ENCODE data around the gene KRT34.
"Not testable (repeated sequence)": the region's sequence is repeated elsewhere in the genome, so short reads cannot be mapped to it uniquely, and the experiment has no call there.

Gene KRT34

DNA sequence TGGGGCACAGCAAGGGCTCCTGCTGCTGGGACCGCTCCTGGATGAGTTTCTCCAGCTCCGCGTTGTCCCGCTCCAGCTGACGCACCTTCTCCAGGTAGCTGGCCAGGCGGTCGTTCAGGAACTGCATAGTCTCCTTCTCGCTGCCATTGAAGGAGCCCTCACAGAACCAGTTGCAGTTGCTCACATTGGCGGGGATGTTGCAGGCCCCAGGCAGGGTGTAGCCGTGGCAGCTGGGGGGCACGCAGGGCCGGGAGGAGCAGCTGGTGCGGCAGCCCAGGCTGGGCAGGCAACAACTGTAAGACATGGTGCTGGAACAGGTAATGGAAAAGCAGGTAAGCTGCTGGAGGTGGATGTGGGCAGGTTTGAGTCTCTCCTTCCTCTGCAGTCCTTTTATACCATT, at the start of gene KRT34:
Gene KRT34 (minus strand): TSS at position 364 of the 400 bp plus-strand sequence. CDS start 60 bp downstream, at position 304.
- DNase-seq (ENCODE audit: low read depth in 3 of 3): not testable (repeated sequence)

DNA sequence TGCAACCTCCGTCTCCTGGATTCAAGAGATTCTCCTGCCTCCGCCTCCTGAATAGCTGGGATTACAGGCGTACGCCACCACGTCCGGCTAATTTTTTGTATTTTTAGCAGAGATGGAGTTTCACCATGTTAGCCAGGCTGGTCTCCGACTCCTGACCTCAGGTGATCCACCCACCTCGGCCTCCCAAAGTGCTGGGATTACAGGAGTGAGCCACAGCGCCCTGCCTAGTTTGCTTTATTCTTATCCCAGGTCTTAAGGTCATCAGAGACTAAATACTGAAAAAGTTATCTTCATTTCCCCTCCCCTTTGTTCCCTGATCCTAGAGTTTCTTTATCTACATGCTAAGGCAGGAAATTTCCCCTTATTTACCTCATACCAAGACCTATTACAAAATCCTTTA, 48.3 kb upstream of the KRT34 start:
- not testable (repeated sequence) for DNase-seq (ENCODE audit: low read depth in 3 of 3)

DNA sequence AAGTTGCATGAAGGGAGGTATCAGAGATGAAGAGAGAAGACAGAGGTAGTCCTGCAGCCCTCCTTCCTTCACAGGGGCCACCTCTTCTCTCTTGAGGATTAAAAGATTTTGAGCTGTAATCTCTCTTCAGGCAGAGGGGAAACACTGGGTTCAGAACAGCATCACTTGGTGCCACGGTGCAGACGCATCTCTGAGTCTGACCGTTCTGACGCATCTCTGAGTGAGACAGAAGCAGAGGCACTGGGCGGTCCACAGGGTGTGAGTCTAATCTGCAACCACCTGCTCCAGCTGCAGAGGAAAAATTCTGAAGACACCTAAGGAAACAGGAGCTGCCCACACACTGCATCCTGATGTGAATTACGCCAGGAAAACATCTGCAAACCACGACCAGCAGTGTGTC, 47.6 kb upstream of the KRT34 start:
- no peak for DNase-seq (ENCODE audit: low read depth in 3 of 3)

DNA sequence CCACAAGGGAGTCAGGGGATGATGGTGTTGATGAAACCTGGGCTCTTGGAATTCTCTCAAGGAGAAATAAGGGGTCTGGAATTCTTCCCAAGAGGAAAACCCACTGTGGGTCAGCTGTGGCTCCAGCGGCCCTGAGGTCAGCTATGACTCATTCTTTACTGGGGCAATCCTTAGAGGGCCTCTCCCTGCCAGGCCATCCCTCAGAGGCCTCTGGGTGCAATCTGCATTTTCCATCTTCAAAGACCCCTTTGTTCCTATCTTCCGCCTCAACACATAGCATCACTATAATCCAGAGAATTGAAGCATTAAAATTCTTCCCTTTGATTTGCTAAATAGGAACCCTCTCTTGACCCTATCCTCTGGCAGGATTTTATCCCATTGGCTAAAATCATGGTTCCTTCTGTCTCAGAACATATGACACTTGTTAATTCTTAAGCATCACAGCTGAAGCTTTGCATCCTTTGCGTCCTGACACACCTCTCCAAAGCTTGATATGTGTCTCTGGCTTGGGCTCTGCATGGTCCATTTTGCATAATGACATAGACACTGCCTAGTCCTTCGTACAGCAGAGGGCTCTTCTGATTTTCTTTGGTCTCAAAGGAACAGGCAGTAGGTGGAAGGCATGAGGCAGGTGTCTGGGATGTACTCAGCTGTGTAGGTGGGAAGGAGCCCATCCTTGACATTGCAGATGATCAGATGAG, 46.6 kb upstream of the KRT34 start:
- DNase-seq (ENCODE audit: low read depth in 3 of 3): no peak

DNA sequence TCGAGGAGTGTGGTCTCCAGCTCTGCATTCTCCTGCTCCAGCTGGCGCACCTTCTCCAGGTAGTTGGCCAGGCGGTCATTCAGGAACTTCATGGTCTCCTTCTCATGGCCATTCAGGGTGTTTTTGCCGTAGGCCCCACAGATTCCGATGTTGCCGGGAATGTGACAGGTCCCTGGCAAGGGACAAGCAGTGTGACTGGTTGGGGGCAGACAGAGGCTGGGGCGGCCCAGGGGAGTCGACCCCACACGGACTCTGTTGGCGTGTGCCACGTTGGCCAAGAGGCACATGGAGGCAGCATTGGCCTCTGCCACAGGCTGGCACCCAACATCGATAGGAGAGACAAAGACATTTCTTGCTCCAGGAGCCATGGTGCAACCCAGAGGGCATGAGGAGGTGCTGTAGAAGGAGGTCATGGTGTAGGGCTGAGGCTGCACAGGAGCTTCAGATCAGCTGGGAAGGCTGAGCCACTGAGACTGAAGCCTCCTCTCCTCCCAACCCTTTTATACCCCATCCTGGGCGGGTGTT, 42.1 kb upstream of the KRT34 start, which contains the start of gene KRT37:
Gene KRT37 (minus strand): TSS at position 475 of the 525 bp plus-strand sequence. CDS start 62 bp downstream, at position 413.
- DNase-seq (ENCODE audit: low read depth in 3 of 3): no peak

DNA sequence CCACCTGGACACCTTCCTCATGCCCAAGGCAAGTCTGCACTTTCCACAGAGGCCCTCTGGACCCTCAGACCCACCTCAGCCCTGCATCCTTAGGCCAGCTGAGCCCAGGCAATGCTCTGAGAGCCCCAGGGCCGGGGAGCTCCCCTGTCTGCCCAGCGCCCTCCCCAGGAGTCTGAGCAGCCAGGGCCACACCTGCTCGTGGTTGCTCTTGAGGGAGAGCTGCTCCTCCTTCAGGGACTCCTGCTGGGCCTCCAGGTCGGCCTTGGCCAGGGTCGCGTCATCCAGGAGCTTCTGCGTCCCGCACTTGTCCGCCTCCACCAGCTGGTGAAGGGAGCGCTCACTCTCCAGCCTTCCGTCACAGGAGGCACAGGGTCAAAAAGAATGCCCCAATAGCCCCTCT, 40.5 kb upstream of the KRT34 start:
- DNase-seq (ENCODE audit: low read depth in 3 of 3): not testable (repeated sequence)

DNA sequence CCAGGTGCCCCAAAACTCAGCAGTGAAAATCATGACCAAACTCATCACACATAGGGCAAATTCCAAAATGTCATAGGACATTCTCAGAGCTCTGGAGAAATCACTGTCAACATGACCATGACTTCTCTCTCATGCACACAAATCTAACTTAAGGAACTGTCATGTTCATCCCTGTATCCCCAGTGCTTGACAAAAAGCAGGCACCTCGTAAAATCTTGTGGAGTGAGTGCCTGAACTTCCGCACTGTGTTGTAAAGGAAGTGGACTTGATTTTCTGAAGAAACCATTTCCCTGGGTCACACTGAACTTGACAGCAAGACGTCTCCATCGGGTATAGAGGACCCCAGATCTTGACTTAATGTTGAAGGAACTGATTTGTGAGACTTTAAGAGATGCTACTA, 39.5 kb upstream of the KRT34 start:
- no peak for DNase-seq (ENCODE audit: low read depth in 3 of 3)

DNA sequence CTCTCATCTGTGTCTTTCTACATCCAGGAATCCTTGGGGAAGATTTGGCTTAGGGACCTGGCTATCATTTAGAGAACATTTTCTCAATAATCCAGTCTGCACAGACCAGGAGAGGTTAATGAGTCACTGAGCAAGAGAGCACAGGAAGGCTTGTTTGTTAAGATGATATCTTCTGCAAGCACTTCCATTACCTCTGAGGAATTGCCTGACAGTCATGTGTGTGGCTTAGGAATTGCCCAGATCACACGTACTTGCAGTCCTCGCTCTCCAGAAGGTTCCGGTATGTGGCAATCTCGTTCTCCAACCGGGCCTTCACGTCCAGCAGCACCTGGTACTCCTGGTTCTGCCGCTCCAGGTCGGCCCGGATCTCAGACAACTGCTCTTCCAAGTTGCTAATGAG, 39.0 kb upstream of the KRT34 start:
- no peak for DNase-seq (ENCODE audit: low read depth in 3 of 3)

DNA sequence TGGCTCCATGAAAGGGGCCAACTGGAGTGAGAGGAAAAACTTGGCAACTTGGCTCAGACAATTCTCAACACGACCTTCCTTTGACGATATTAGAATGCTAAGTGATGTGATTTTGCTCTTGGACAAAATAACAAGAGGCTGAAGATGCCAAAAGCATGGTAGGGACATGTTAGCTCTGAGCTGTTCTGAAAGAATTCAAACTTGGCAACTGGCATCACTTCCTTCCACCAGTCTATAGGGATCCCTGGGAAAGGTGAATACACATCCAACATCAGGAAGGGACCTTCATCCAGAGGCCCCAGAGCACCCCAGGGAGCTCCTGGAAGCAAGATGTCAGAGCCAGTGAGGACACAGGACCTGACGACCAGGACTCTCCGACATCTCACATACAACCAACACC, 38.0 kb upstream of the KRT34 start:
- no peak for DNase-seq (ENCODE audit: low read depth in 3 of 3)

DNA sequence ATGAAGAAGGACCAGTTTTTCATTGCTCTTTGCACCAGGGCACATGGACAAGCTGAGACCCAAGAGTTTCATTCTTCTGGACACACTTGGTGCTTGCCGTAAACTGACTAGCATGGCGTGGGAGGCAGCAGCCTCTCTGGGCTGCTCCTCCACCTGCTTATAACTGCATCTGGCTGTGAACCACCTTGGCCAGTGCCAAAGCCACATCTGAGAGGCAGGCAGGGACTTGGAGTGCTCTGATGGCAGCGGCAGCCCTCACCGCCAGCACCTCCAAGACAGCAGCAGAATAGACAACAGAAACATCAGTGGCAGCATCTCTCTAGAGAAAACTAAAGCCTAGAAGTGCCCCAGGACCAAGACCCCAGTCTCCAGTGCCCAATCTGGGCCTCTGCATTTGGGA, 37.6 kb upstream of the KRT34 start:
- no peak for DNase-seq (ENCODE audit: low read depth in 3 of 3)

DNA sequence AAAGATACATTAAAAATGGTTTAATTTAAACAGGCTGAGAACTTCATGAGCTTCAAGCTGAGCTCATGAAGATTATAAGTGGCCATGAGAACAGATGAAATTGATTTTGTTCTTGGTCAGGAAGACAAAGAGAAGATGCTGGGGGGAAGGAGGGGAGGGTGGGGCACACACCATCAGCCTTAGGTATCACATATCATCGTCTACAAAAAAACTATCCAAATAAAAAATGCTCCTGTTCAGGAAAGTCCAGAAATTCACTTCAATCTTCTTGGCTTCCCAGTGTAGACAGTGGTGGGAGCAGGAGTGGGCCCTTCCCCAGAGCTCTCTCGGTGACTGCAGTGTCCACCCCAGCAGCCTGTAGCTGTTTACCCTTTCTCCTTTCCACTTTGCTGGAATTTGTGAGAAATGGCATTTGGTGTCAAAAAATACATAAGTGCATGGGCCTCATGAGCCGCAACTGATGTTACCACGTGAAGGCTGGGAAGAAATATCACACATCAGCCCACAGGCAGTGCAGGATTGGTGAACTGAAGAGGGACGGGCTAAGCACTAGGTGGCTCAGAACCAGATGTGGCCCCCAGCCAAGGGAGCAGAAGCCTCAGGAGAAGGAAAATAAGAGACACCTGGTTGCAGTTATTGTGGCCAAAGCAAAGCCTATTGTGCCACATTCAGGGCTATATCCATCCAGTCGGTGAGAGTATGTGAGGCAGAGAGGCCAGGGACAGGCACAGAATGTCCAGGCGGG, 36.2 kb upstream of the KRT34 start:
- DNase-seq (ENCODE audit: low read depth in 3 of 3): no peak

DNA sequence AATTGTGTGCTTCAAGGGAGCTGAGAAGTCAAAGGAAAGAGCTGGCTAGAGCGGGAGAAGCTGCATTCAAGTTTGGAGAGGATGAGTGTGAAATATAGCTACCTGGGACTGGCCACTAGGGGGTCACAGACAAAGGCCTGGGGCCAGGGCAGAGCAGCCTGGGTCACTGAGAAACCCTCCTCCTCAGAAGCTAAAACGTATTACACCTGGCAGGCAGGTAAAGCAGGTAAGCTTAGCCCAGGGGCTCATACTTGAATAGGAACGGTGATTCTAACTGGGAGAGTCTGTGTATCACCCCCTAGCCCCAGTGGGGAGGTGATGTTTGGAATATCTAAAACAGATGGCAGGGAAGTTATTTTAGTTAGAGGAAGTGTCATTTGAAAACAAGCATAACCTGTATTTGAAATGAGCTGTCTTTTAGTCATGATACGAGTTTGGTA, 35.5 kb upstream of the KRT34 start:
- DNase-seq (ENCODE audit: low read depth in 3 of 3): no peak

DNA sequence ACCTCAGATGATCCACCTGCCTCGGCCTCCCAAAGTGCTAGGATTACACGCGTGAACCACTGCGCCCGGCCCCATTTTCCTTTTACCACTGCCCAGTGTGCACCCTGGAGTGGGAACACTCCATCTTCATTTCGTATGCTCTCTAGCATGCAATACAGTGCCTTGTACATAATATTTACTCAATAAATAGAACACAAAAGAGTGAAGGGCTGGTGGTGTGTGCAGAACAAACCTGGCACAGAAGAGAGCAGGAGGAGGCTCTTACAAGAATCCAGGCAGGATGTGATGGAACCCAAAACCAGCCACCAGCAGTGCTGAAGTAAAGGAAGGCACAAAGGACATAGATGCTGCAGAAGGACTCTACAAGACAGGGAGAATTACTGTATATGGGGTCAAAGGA, 35.0 kb upstream of the KRT34 start:
- DNase-seq (ENCODE audit: low read depth in 3 of 3): no peak

DNA sequence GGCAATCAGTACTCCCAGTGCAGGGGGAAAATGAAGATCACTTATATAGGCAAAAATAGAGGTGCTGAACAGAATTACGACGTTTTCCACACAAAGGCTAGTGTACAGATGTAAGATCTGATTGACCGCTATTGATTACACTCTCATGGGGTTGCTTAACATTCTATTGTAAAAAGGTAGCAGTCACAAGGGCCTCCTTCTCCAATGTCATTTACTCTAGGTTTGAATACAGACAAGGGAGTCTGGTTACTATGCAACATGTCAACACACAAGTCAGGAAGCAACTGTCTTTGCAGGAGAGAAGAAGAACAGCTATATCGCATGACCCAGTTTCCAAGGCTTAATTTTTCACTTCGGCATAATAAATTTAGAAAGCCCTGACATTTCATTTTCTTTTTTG, 34.4 kb upstream of the KRT34 start:
- no peak for DNase-seq (ENCODE audit: low read depth in 3 of 3)

DNA sequence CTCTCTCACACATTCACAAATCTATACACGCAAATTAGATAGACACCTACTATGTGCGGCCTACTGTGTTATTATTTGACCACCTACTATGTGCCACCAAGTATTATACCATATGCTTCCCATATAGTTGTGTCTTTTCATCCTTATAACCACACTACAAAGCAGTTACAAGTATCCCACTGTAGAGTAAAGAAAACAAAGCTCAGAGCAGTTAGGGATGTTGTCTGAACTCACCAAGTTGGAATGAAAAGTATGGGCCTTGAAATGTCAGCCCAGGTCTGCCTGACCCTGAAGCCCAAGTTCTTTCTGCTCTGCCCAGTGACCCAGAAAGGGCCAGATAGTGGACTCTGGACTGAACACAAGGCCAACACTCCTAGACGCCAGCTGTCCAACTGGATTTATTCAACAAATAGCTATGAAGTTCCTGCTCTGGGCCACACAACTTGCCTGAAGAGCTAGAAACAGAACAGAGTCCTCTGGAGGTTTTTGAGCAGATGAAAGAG, 33.8 kb upstream of the KRT34 start:
- no peak for DNase-seq (ENCODE audit: low read depth in 3 of 3)

DNA sequence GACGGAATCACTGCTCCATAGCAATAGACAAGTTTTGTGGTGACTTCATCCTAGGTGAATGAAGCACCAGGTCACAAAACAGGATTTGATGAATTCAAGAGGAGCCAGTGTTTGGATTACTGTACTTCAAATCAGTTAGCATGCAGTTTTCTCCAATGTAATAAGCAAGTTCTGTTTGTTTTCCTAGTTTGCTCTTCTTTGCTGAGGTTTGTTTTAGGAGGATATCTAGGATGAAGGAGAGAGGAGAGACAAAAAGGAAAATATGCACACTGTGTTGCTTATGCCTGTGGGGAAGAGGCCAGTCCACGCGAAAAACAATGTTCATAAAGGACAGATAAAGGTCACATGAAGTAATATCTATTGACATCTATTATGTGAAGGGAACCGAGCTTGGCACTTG, 33.3 kb upstream of the KRT34 start:
- DNase-seq (ENCODE audit: low read depth in 3 of 3): no peak

DNA sequence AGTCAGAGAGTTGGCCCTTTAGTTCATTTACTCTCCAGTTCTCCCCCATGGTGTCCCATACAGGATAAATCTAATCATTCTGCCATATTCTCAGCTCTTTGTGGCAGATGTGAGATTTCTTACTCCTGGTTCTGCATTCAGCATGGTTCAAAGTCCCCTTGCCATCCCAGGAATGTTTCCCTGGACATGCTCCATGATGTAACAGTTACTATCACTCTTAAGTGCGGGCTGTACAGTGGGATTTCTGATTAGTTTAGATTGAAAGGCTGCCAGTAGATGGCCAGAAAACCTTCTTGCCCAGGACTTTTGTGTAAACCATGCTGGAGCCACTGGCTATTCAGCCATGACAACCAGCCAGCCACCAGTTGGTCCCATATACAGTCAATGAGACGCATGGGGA, 31.9 kb upstream of the KRT34 start:
- no peak for DNase-seq (ENCODE audit: low read depth in 3 of 3)

DNA sequence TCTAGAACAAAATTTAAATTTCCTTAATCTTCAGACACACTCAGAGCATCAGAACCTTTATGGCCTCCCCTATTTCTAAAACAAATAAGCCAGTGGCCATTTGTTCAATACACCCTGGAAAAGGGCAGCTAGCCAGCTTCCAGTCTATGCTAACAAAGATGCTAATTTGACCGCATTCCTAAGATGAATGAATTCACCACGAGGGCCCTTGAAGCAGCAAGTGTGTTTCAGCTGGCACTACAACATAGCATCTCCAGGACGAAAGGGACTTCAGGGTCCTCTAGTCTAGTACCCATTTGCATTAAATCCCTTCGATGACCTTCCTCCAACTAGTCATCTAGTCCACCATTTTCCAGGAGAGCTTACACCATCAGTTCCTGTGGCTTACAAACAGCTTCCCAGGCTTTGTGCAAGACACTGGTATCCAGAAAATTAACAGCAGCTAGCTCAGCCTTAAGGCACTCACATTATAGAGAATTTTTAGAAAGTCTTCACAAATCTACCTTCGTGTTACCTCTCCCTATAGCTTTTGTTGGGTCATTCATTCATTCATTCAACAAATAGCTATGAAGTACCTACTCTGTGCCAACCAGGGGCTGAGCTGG, 31.3 kb upstream of the KRT34 start:
- no peak for DNase-seq (ENCODE audit: low read depth in 3 of 3)

DNA sequence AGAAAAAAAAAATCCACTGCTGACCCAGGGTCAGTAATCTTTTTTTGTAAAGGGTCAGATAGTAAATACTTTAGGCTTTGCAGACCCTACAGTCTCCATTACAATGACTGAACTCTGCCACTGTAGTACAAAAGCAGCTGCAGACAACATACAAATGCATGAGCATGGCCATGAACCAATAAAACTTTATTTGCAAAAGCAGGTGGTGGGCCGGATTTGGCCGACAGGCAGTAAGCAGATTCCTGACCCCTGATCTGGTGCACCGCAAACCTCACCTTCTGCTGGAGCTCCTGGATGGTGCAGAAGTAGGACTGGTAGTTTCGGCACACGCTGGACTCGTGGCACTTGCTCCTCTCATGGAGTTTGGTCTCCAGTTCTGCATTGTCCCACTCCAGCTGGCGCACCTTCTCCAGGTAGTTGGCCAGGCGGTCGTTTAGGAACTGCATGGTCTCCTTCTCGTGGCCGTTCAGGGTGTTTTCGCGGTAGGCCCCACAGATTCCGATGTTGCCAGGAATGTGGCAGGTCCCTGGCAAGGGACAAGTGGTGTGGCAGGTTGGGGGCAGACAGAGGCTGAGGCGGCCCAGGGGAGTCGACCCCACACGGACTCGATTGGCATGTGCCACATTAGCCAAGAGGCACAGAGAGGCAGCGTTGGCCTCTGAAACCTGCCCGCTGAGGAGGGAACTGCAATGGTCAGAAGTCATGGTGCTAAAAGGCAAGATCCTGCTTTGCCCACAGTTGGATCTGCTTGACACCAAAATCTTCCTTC, 29.1 kb upstream of the KRT34 start:
- DNase-seq (ENCODE audit: low read depth in 3 of 3): no peak

DNA sequence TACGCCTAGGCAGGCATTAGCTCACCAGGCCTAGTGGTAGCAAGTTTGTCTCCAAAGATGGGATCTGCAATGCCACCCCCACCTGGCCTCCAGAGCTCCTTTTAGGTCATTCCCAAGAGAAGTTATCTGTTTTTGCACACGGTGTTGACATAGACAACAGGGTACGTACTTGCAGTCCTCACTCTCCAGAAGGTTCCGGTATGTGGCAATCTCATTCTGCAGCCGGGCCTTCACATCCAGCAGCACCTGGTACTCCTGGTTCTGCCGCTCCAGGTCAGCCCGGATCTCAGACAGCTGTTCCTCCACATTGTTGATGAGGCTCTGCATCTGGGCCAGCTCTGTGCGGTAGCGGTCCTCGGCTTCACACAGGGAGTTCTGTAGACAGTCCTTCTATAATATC, 25.1 kb upstream of the KRT34 start:
- DNase-seq (ENCODE audit: low read depth in 3 of 3): no peak

DNA sequence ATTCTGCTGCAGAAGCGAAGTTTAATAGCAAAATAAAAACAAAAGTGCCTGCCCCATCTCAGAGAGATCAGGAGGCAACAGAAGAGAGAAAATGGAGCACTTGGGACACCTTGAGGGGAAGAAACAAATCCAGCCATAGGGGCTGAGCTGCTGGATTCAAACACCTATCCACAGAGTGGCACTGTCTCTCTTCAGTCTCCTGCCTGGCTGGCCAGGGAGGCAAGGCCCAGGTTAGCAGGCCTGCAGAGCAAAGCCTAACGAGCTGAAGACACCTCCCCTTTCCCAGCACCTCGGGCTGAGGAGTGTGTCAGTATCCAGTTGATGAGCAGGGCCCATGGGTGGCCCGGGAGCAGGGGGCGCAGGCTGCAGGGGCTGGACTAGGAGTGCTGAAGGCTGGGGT, 24.1 kb upstream of the KRT34 start:
- DNase-seq (ENCODE audit: low read depth in 3 of 3): no peak

Measured in stimulated activated CD4-positive, alpha-beta T cell treated with anti-CD3 and anti-CD28 coated beads, TNF-alpha, amount 100 ng/mL, for 24 hours (primary cell).